ENCODE measurements around the gene KRT1.
"Not testable (repeated sequence)": the region's sequence is repeated elsewhere in the genome, so short reads cannot be mapped to it uniquely, and the experiment has no call there.

KRT1 gene

GRCh38 chr12:52680363-52680762 is at the start of gene KRT1:
Gene KRT1 (minus strand): TSS chr12:52680407. CDS start chr12:52680348, 59 bp downstream.
- no peak for DNase-seq (ENCODE audit: low read depth)

GRCh38 chr12:52729147-52729546 is 48.9 kb upstream of the KRT1 start:
- DNase-seq (ENCODE audit: low read depth) = no peak

GRCh38 chr12:52728374-52728773 is 48.2 kb upstream of the KRT1 start:
- DNase-seq (ENCODE audit: low read depth) = no peak

GRCh38 chr12:52727037-52727436 is 46.8 kb upstream of the KRT1 start:
- DNase-seq (ENCODE audit: low read depth) = no peak

GRCh38 chr12:52726451-52726850 is 46.2 kb upstream of the KRT1 start:
- DNase-seq (ENCODE audit: low read depth) = no peak

GRCh38 chr12:52724384-52724783 is 44.2 kb upstream of the KRT1 start:
- no peak for DNase-seq (ENCODE audit: low read depth)

- no peak for DNase-seq (ENCODE audit: low read depth)
These were observed 42.5 kb upstream of the KRT1 start for GRCh38 chr12:52722680-52723079.

GRCh38 chr12:52721838-52722470 is 41.7 kb upstream of the KRT1 start:
- DNase-seq (ENCODE audit: low read depth) = no peak

GRCh38 chr12:52720365-52720886 is 40.2 kb upstream of the KRT1 start:
- DNase-seq (ENCODE audit: low read depth) = no peak

GRCh38 chr12:52716061-52716460 is 35.9 kb upstream of the KRT1 start:
- DNase-seq (ENCODE audit: low read depth) = no peak

- no peak for DNase-seq (ENCODE audit: low read depth)
These were observed 35.2 kb upstream of the KRT1 start for GRCh38 chr12:52715416-52715815.

- no peak for DNase-seq (ENCODE audit: low read depth)
These were observed 34.7 kb upstream of the KRT1 start for GRCh38 chr12:52714887-52715281.

- no peak for DNase-seq (ENCODE audit: low read depth)
These were observed 34.0 kb upstream of the KRT1 start for GRCh38 chr12:52713960-52714886.

- not testable (repeated sequence) for DNase-seq (ENCODE audit: low read depth)
These were observed 31.9 kb upstream of the KRT1 start for GRCh38 chr12:52712122-52712521.

- DNase-seq (ENCODE audit: low read depth) = no peak
These were observed 30.5 kb upstream of the KRT1 start for GRCh38 chr12:52710730-52711129.

- no peak for DNase-seq (ENCODE audit: low read depth)
These were observed 27.8 kb upstream of the KRT1 start for GRCh38 chr12:52708010-52708409.

GRCh38 chr12:52704464-52704863 is 24.3 kb upstream of the KRT1 start:
- DNase-seq (ENCODE audit: low read depth) = no peak

- DNase-seq (ENCODE audit: low read depth) = no peak
These were observed 23.7 kb upstream of the KRT1 start for GRCh38 chr12:52703878-52704277.

- no peak for DNase-seq (ENCODE audit: low read depth)
These were observed 23.2 kb upstream of the KRT1 start, which contains the start of gene KRT77 for GRCh38 chr12:52703424-52703823. Gene KRT77 (minus strand): TSS chr12:52703524. CDS start chr12:52703434, 90 bp downstream.

- DNase-seq (ENCODE audit: low read depth) = no peak
These were observed 22.1 kb upstream of the KRT1 start for GRCh38 chr12:52702338-52702737.

- no peak for DNase-seq (ENCODE audit: low read depth)
These were observed 21.1 kb upstream of the KRT1 start for GRCh38 chr12:52701281-52701680.

- no peak for DNase-seq (ENCODE audit: low read depth)
These were observed 19.8 kb upstream of the KRT1 start for GRCh38 chr12:52699960-52700359.

- DNase-seq (ENCODE audit: low read depth) = no peak
These were observed 19.2 kb upstream of the KRT1 start for GRCh38 chr12:52699373-52699772.

Measured in stromal cell of bone marrow (primary cell).